ENCODE results near the gene PAQR7.

The PAQR7 gene

GRCh38 chr1:25875154-25875855 lies at the start of gene PAQR7:
TSS of gene PAQR7 (minus strand) at chr1:25875708. CDS start at chr1:25863839, 11,869 bp downstream.
- Histone ChIP-seq H3K27me3 (ENCODE audit: low read depth) (no peaks in the 10 kb centered on the region), H3K9me3 (no peaks in the 10 kb centered on the region), H3K4me1 (peaks cover 15% of the 10 kb centered on the region), H3K36me3 (replicated peaks) (no peaks in the 10 kb centered on the region), H3K4me3 (peak within 1 kb of the TSS; percentile 36)
- peak; percentile 55 to 82 for DNase-seq (ENCODE audit: low spot score in 2 of 2)
- in situ Hi-C loops (cut with MboI; ENCODE audit: low sequenced_read_pairs), result no loop called here

GRCh38 chr1:25924454-25924853 lies 48.9 kb upstream of the PAQR7 start:
- Histone ChIP-seq H3K36me3 (replicated peaks) (no peaks in the 10 kb centered on the region), H3K27me3 (ENCODE audit: low read depth) (no peaks in the 10 kb centered on the region), H3K4me1 (no peaks in the 10 kb centered on the region), H3K9me3 (no peaks in the 10 kb centered on the region), H3K4me3 (no peak overlapping the region)
- DNase-seq (ENCODE audit: low spot score in 2 of 2), result no peak
- in situ Hi-C loops (cut with MboI; ENCODE audit: low sequenced_read_pairs), result no loop called here

GRCh38 chr1:25922971-25923552 lies 47.6 kb upstream of the PAQR7 start:
- Histone ChIP-seq H3K27me3 (ENCODE audit: low read depth) (no peaks in the 10 kb centered on the region), H3K4me1 (no peaks in the 10 kb centered on the region), H3K9me3 (no peaks in the 10 kb centered on the region), H3K36me3 (replicated peaks) (no peaks in the 10 kb centered on the region), H3K4me3 (no peak overlapping the region)
- no peak for DNase-seq (ENCODE audit: low spot score in 2 of 2)
- in situ Hi-C loops (cut with MboI; ENCODE audit: low sequenced_read_pairs), result no loop called here

- DNase-seq (ENCODE audit: low spot score in 2 of 2), result peak in 1 of 2 experiments; percentile 47
- no peaks in the 10 kb centered on the region for H3K36me3 ChIP-seq (replicated peaks)
- no peaks in the 10 kb centered on the region for H3K9me3 ChIP-seq
- in situ Hi-C loops (cut with MboI; ENCODE audit: low sequenced_read_pairs), result no loop called here
- no peaks in the 10 kb centered on the region for H3K27me3 ChIP-seq (ENCODE audit: low read depth)
- no peaks in the 10 kb centered on the region for H3K4me1 ChIP-seq
- H3K4me3 ChIP-seq, result no peak overlapping the region
Observed at GRCh38 chr1:25922056-25922970, 46.8 kb upstream of the PAQR7 start.

- no peak overlapping the region for H3K4me3 ChIP-seq
- in situ Hi-C loops (cut with MboI; ENCODE audit: low sequenced_read_pairs), result no loop called here
- H3K4me1 ChIP-seq, result no peaks in the 10 kb centered on the region
- H3K9me3 ChIP-seq, result no peaks in the 10 kb centered on the region
- no peak for DNase-seq (ENCODE audit: low spot score in 2 of 2)
- H3K36me3 ChIP-seq (replicated peaks), result no peaks in the 10 kb centered on the region
- H3K27me3 ChIP-seq (ENCODE audit: low read depth), result no peaks in the 10 kb centered on the region
Observed at GRCh38 chr1:25918615-25919014, 43.1 kb upstream of the PAQR7 start.

GRCh38 chr1:25917996-25918395 lies 42.5 kb upstream of the PAQR7 start:
- in situ Hi-C loops (cut with MboI; ENCODE audit: low sequenced_read_pairs), result no loop called here
- Histone ChIP-seq H3K4me3 (no peak overlapping the region), H3K9me3 (no peaks in the 10 kb centered on the region), H3K4me1 (no peaks in the 10 kb centered on the region), H3K36me3 (replicated peaks) (no peaks in the 10 kb centered on the region), H3K27me3 (ENCODE audit: low read depth) (no peaks in the 10 kb centered on the region)
- no peak for DNase-seq (ENCODE audit: low spot score in 2 of 2)

- no peak overlapping the region for H3K4me3 ChIP-seq
- no peaks in the 10 kb centered on the region for H3K4me1 ChIP-seq
- no peaks in the 10 kb centered on the region for H3K36me3 ChIP-seq (replicated peaks)
- DNase-seq (ENCODE audit: low spot score in 2 of 2), result no peak
- no peaks in the 10 kb centered on the region for H3K27me3 ChIP-seq (ENCODE audit: low read depth)
- H3K9me3 ChIP-seq, result no peaks in the 10 kb centered on the region
- in situ Hi-C loops (cut with MboI; ENCODE audit: low sequenced_read_pairs), result no loop called here
Observed at GRCh38 chr1:25916460-25916859, 41.0 kb upstream of the PAQR7 start.

GRCh38 chr1:25914074-25914995 lies 38.8 kb upstream of the PAQR7 start:
- no peak for DNase-seq (ENCODE audit: low spot score in 2 of 2)
- in situ Hi-C loops (cut with MboI; ENCODE audit: low sequenced_read_pairs), result no loop called here
- Histone ChIP-seq H3K4me1 (no peaks in the 10 kb centered on the region), H3K9me3 (no peaks in the 10 kb centered on the region), H3K4me3 (no peak overlapping the region), H3K36me3 (replicated peaks) (no peaks in the 10 kb centered on the region), H3K27me3 (ENCODE audit: low read depth) (no peaks in the 10 kb centered on the region)

- Histone ChIP-seq H3K4me1 (no peaks in the 10 kb centered on the region), H3K27me3 (ENCODE audit: low read depth) (no peaks in the 10 kb centered on the region), H3K36me3 (replicated peaks) (no peaks in the 10 kb centered on the region), H3K9me3 (no peaks in the 10 kb centered on the region), H3K4me3 (no peak overlapping the region)
- no peak for DNase-seq (ENCODE audit: low spot score in 2 of 2)
- in situ Hi-C loops (cut with MboI; ENCODE audit: low sequenced_read_pairs), result no loop called here
Observed at GRCh38 chr1:25913206-25913605, 37.7 kb upstream of the PAQR7 start.

- in situ Hi-C loops (cut with MboI; ENCODE audit: low sequenced_read_pairs), result no loop called here
- H3K4me3 ChIP-seq, result no peak overlapping the region
- no peak for DNase-seq (ENCODE audit: low spot score in 2 of 2)
- no peaks in the 10 kb centered on the region for H3K9me3 ChIP-seq
- H3K36me3 ChIP-seq (replicated peaks), result no peaks in the 10 kb centered on the region
- H3K4me1 ChIP-seq, result peaks cover 5% of the 10 kb centered on the region
- H3K27me3 ChIP-seq (ENCODE audit: low read depth), result no peaks in the 10 kb centered on the region
Observed at GRCh38 chr1:25912076-25912831, 36.7 kb upstream of the PAQR7 start.

- Histone ChIP-seq H3K36me3 (replicated peaks) (no peaks in the 10 kb centered on the region), H3K27me3 (ENCODE audit: low read depth) (no peaks in the 10 kb centered on the region), H3K4me3 (no peak overlapping the region), H3K4me1 (peaks cover 14% of the 10 kb centered on the region), H3K9me3 (no peaks in the 10 kb centered on the region)
- in situ Hi-C loops (cut with MboI; ENCODE audit: low sequenced_read_pairs), result no loop called here
- DNase-seq (ENCODE audit: low spot score in 2 of 2), result no peak
Observed at GRCh38 chr1:25911162-25911561, 35.7 kb upstream of the PAQR7 start.

- no peak for DNase-seq (ENCODE audit: low spot score in 2 of 2)
- H3K36me3 ChIP-seq (replicated peaks), result peaks cover 5% of the 10 kb centered on the region; the same call in 1 of the 2 replicates
- H3K27me3 ChIP-seq (ENCODE audit: low read depth), result no peaks in the 10 kb centered on the region
- no peak overlapping the region for H3K4me3 ChIP-seq
- in situ Hi-C loops (cut with MboI; ENCODE audit: low sequenced_read_pairs), result no loop called here
- H3K4me1 ChIP-seq, result peaks cover 14% of the 10 kb centered on the region
- H3K9me3 ChIP-seq, result no peaks in the 10 kb centered on the region
Observed at GRCh38 chr1:25909040-25909439, 33.5 kb upstream of the PAQR7 start.

GRCh38 chr1:25908161-25908560 lies 32.7 kb upstream of the PAQR7 start:
- no peak overlapping the region for H3K4me3 ChIP-seq
- H3K9me3 ChIP-seq, result no peaks in the 10 kb centered on the region
- in situ Hi-C loops (cut with MboI; ENCODE audit: low sequenced_read_pairs), result no loop called here
- H3K4me1 ChIP-seq, result peaks cover 21% of the 10 kb centered on the region
- peaks cover 13% of the 10 kb centered on the region for H3K36me3 ChIP-seq (replicated peaks)
- H3K27me3 ChIP-seq (ENCODE audit: low read depth), result no peaks in the 10 kb centered on the region
- no peak for DNase-seq (ENCODE audit: low spot score in 2 of 2)
